ENCODE results near the gene POGLUT3. TPM values are rescaled to one million over a fixed set of nuclear protein-coding genes. Genes with fewer than 3 reads are reported as not detected.

The POGLUT3 gene
- total and polyA plus RNA-seq, 9 of the 15 experiments (the other 6 are each of a cell fraction or from before 2014, with no cell fraction given) = 4.6 to 29.7 (median 17.8) TPM

- POLR2A ChIA-PET = no interaction called here
- Histone ChIP-seq H3K9ac (ENCODE audit: insufficient read depth in 1 of 2, low read depth in 2 of 2, low read length in 2 of 2) (no peak overlapping the region), H3K27ac (ENCODE audit: extremely low read depth, low read depth, low read length) (no peak overlapping the region), H3K36me3 (ENCODE audit: control insufficient read depth, insufficient read depth, low read length) (peaks cover 33% of the 10 kb centered on the region), H3K27me3 (ENCODE audit: control insufficient read depth in 2 of 2, insufficient read depth in 2 of 2, low read length in 2 of 2) (no peaks in the 10 kb centered on the region), H3K4me1 (replicated peaks in 1 of 2; ENCODE audit: control insufficient read depth in 2 of 2, insufficient read depth in 2 of 2, low read length in 2 of 2) (no peaks in the 10 kb centered on the region; a peak in 1 of 5 replicates), H3K9me1 (ENCODE audit: control insufficient read depth, insufficient read depth, low read length) (no peaks in the 10 kb centered on the region), H3K79me2 (ENCODE audit: control insufficient read depth, insufficient read depth, low read length) (no peaks in the 10 kb centered on the region), H2AFZ (ENCODE audit: low read depth, low read length) (no peak overlapping the region), H3K9me3 (replicated peaks; ENCODE audit: control insufficient read depth, insufficient read depth, low read depth, low read length) (0 out of 2 replicates have a peak, but pooled peaks cover 3% of the 10 kb centered on the region), H4K20me1 (replicated peaks; ENCODE audit: control insufficient read depth, insufficient read depth, low read length) (no peaks in the 10 kb centered on the region), H3K4me2 (ENCODE audit: insufficient read depth, low read length) (no peak overlapping the region), H3K4me3 (no peak overlapping the region)
- TF ChIP-seq ZNF23 (CRISPR knock-in tag; IDR thresholded peaks at IDR 0.05) = no peak
- no peak for TF ChIP-seq RFX5 (IDR thresholded peaks at IDR 0.05; ENCODE audit: low read depth, low read length)
- TF ChIP-seq PKNOX1 (IDR thresholded peaks at IDR 0.05) = no peak
- no peak for TF ChIP-seq SMARCB1 (IDR thresholded peaks at IDR 0.05; ENCODE audit: insufficient read length, low read depth)
- TF ChIP-seq SMC3 (conservative IDR thresholded peaks at IDR 0.05; ENCODE audit: insufficient read depth, low read depth, low read length) = no peak
- peak; percentile 14; the same call in 1 of the 2 replicates for TF ChIP-seq ZNF316 (IDR thresholded peaks at IDR 0.05)
- TF ChIP-seq, protein P1, sequence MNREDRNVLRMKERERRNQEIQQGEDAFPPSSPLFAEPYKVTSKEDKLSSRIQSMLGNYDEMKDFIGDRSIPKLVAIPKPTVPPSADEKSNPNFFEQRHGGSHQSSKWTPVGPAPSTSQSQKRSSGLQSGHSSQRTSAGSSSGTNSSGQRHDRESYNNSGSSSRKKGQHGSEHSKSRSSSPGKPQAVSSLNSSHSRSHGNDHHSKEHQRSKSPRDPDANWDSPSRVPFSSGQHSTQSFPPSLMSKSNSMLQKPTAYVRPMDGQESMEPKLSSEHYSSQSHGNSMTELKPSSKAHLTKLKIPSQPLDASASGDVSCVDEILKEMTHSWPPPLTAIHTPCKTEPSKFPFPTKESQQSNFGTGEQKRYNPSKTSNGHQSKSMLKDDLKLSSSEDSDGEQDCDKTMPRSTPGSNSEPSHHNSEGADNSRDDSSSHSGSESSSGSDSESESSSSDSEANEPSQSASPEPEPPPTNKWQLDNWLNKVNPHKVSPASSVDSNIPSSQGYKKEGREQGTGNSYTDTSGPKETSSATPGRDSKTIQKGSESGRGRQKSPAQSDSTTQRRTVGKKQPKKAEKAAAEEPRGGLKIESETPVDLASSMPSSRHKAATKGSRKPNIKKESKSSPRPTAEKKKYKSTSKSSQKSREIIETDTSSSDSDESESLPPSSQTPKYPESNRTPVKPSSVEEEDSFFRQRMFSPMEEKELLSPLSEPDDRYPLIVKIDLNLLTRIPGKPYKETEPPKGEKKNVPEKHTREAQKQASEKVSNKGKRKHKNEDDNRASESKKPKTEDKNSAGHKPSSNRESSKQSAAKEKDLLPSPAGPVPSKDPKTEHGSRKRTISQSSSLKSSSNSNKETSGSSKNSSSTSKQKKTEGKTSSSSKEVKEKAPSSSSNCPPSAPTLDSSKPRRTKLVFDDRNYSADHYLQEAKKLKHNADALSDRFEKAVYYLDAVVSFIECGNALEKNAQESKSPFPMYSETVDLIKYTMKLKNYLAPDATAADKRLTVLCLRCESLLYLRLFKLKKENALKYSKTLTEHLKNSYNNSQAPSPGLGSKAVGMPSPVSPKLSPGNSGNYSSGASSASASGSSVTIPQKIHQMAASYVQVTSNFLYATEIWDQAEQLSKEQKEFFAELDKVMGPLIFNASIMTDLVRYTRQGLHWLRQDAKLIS (CRISPR knock-in tag; IDR thresholded peaks at IDR 0.05) = no peak
- TF ChIP-seq NFE2 (IDR thresholded peaks at IDR 0.05; ENCODE audit: low read depth) = no peak
- TF ChIP-seq NFYB (IDR thresholded peaks at IDR 0.05; ENCODE audit: extremely low read depth, insufficient read length) = no peak
- FAIRE-seq (no peak), ATAC-seq (no peak), DNase-seq (ENCODE audit: extremely low read depth in 1 of 4, low spot score in 3 of 4) (no peak)
- CTCF ChIA-PET (ENCODE audit: low intra/inter-chr PET ratio) = no interaction called here
- 72% methylated on average over 2 of the region's 2 CpGs for WGBS (ENCODE audit: insufficient coverage, low coverage, missing lambda C conversion rate)
- in situ Hi-C loops (cut with MboI) = no loop called here
- intact Hi-C loops (cut with micrococcal nuclease) = no loop called here
- BruUV-seq (replicated peaks) = no TSS peak
These were observed 13.8 kb upstream of the POGLUT3 start for GRCh38 chr11:108511851-108512474.

Data from K562 (cell line).